ENCODE data around the gene OR13C2. TPM values are rescaled to one million over a fixed set of nuclear protein-coding genes. Genes with fewer than 3 reads are reported as not detected.

OR13C2 gene
- total RNA-seq, 4 donors from 2014 or later = not detected

- no peak for TF ChIP-seq CTCF (IDR thresholded peaks at IDR 0.05; ENCODE audit: low read depth)
Measured at GRCh38 chr9:104575456-104575855, 30.0 kb downstream of the OR13C2 start.

GRCh38 chr9:104572612-104573011 lies 32.8 kb downstream of the OR13C2 start:
- no peak for TF ChIP-seq CTCF (IDR thresholded peaks at IDR 0.05; ENCODE audit: low read depth)

GRCh38 chr9:104568868-104569267 lies 36.6 kb downstream of the OR13C2 start, which contains the start of gene OR13C8:
TSS of gene OR13C8 (plus strand) at chr9:104569168. CDS start at chr9:104569168, 0 bp downstream.
- TF ChIP-seq CTCF (IDR thresholded peaks at IDR 0.05; ENCODE audit: low read depth) = no peak

- no peak for TF ChIP-seq CTCF (IDR thresholded peaks at IDR 0.05; ENCODE audit: low read depth)
Measured at GRCh38 chr9:104564358-104564757, 41.1 kb downstream of the OR13C2 start.

- TF ChIP-seq CTCF (IDR thresholded peaks at IDR 0.05; ENCODE audit: low read depth) = no peak
Measured at GRCh38 chr9:104556830-104557634, 48.4 kb downstream of the OR13C2 start.

GRCh38 chr9:104555521-104555920 lies 49.9 kb downstream of the OR13C2 start:
- TF ChIP-seq CTCF (IDR thresholded peaks at IDR 0.05; ENCODE audit: low read depth) = no peak

Other genes with a start within 250 kb of the OR13C2 start
- not detected for gene OR13F1, start 101.4 kb downstream of the OR13C2 start, total RNA-seq
- not detected for gene OR13C4, start 78.4 kb downstream of the OR13C2 start, total RNA-seq
- not detected for gene OR13C3, start 68.8 kb downstream of the OR13C2 start, total RNA-seq
- gene OR13C8, start 36.5 kb downstream of the OR13C2 start, total RNA-seq = not detected
- gene OR13C5, start 6.2 kb downstream of the OR13C2 start, total RNA-seq = not detected
- not detected for gene OR13C9, start 12.6 kb upstream of the OR13C2 start, total RNA-seq
- not detected for gene OR13D1, start 88.9 kb upstream of the OR13C2 start, total RNA-seq
- 10 to 100 TPM; 39.8 to 51.0 (median 42.5) TPM for gene NIPSNAP3A, start 142.1 kb upstream of the OR13C2 start, total RNA-seq
- 10 to 100 TPM in 3 of 4 donors, 1 to 10 TPM in 1; 9.2 to 22.6 (median 14.0) TPM for gene NIPSNAP3B, start 158.5 kb upstream of the OR13C2 start, total RNA-seq

Measured in subcutaneous adipose tissue (tissue), 4 donors.